Measurements from ENCODE around the gene PADI1.

Gene PADI1

GRCh38 chr1:17183388-17184160 is 21.4 kb upstream of the PADI1 start:
- no peak for DNase-seq

DNA sequence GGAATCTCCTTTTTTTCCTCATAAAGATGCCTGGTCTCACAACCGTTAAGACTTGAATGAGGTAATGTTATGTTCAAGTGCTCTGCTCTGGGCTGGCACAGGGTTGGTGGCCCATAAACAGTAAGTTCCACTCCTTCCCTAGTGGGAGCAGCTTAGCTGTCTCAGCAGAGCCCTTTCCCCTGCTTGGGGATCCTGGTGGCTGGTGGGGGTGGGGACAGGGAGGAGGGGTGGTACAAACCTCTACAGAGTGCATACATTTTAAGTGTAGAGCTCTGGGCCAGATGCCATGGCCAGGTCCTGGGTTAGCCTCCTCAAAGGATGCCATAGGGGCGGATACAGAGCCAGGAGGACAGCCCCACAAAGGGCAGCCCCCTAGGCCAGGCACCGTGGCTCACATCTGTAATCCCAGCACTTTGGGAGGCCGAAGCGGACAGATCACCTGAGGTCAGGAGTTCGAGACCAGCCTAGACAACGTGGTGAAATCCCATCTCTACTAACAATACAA is 20.7 kb upstream of the PADI1 start:
- no peak for DNase-seq

DNA sequence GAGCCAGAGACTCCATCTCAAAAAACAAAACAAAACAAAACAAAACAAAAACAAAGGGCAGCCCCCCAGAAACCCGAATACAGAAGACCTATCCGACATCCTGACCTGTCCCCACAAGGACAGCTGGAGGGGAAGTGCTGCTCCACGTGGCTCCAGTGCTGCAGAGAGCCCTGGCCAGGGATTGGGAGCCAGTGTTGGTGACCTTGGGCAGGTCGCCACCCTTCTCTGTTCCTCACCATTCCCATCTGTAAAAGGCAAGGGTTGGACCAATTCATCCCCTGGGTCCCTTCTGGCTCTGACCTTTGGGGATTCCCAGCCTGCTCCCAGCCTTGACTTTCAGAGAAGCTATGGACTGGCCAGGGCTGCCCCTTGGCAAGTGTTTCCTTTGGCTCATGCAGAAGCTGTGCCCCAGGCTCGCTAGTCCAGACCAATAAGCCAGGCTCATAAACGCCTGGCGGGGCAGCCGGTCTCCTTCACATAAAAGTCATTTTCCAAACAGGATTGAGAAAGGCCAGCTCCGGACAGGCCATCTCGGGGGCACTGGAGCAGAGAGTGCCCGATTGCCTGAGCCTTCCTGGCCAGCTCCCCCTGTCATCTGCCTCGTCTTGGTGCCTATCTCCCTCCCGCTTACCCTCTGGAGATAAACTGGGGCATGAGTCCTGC is 20.0 kb upstream of the PADI1 start:
- no peak for DNase-seq

GRCh38 chr1:17185485-17185860 is 19.5 kb upstream of the PADI1 start:
- no peak for DNase-seq

- no peak for DNase-seq
Measured at GRCh38 chr1:17186216-17186909, 18.6 kb upstream of the PADI1 start.

GRCh38 chr1:17187051-17187450 is 17.9 kb upstream of the PADI1 start:
- DNase-seq, result no peak

GRCh38 chr1:17188217-17188616 is 16.7 kb upstream of the PADI1 start:
- no peak for DNase-seq

GRCh38 chr1:17188889-17189631 is 15.9 kb upstream of the PADI1 start:
- DNase-seq, result no peak

DNA sequence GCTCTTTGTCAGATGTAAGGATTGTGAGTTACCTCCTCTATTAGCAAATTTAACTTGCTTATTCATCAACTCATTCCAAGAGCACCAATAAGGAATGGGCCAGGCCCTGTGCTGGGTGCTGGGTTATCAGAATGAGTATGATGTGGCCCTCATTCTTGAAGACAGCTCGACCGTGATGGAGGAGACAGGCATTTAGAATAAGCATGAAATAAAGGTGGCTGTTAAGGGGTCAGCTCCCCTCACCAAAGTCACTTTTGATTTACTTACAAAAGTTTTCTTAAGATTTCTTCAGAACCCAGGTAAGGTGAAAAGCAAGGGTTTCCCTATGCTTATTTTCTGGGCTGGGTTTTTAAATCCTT is 15.3 kb upstream of the PADI1 start:
- no peak for DNase-seq

- no peak for DNase-seq
Measured at GRCh38 chr1:17190010-17190995, 14.6 kb upstream of the PADI1 start.

DNA sequence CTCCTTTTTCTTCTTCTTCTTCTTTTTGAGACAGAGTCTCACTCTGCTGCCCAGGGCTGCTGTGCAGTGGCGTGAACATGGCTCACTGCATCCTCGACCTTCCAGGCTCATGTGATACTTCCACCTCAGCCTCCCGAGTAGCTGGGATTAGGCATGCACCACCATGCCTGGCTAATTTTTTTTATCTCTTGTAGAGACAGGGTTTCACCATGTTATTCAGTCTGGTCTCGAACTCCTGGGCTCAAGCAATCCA is 13.0 kb upstream of the PADI1 start:
- no peak for DNase-seq

GRCh38 chr1:17192394-17193221 is 12.3 kb upstream of the PADI1 start:
- DNase-seq, result no peak

DNA sequence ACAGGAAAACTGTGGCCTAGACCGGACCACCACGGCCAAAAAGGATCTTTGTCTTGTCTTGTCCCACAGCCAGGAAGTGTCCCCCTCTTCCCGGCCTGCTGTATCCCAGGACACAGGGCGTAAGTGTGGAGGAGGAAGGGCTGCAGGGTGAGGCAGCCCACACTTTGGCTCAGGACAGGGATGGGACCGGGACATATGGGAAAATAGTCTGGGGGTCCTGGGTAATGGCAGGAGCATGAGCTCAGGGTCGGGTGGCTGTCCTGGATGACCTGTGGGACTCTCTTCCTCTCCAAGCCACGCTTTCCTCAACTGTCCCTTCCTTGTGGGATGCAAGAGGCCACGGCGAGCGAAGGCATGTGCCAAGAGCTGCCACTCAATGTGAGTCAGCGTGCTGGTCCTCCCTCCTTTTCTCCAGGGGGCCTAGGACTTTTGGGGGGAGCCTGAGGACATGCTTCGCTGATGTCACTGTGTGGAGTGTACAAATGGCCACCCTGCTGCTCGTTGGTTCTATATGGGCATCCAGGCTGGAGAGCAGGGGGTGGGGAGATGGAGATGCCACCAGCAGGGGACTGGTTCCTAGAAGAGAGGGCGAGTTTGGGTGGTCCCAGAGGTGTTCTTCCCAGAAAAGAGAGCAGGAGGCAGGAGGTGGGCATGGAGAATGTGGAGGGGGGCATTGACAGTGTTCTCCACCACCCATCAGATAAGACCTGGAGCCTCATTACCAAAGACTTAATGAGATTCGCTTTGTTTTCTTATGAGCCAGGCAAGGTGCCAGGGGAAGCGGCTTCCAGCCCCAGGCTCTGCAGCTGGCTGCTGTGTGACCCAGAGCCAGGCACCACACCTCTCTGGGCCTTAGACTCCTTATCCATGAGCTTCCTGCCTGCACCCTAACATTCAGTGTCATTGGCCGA is 11.5 kb upstream of the PADI1 start:
- no peak for DNase-seq

GRCh38 chr1:17194133-17194475 is 10.8 kb upstream of the PADI1 start:
- no peak for DNase-seq

DNA sequence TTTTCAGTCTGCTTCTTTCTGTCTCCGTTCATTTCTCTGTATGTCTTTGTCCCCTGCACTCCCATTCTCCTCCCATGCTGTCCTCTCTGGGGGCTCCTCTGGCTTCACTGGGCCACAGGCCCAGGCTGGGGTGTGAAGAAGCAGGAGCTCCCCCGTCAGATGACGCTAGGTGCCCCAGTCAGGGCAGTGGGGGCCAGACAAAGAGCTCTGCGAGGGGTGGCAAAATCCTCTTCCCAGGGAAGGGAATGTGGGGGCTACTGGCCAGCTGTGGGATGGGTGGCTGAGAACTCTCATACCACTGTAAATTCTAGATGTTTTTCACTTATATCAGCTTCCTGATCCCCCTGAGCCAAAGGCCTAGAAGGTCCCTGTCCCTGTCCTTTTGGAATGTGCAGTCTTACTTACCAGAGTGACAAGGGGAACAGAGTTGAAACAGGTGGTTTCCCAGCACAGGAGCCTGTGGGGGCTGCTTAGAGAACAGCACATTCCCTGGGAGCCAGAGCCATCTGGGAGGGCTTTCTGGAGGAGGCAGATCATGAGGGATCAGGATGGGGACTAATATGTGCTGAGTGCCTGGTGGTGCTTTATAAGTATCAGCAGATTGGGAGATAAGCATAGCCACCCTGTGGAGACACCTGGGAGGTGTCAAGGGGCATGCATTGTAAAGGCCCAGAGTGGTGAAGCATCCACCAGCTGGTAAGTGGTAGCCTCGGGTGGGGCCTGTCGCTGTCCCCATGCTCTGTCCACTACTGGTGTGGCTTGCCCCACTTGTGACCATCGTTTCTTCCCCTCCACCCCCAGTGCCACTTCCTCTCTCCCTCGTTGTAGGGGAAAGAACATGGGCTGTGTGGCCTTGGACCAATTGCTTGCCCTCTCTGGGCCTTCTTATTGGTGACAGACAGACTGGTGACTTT is 10.1 kb upstream of the PADI1 start:
- DNase-seq, result no peak

- DNase-seq, result no peak
Measured at GRCh38 chr1:17195731-17196130, 9.2 kb upstream of the PADI1 start.

DNA sequence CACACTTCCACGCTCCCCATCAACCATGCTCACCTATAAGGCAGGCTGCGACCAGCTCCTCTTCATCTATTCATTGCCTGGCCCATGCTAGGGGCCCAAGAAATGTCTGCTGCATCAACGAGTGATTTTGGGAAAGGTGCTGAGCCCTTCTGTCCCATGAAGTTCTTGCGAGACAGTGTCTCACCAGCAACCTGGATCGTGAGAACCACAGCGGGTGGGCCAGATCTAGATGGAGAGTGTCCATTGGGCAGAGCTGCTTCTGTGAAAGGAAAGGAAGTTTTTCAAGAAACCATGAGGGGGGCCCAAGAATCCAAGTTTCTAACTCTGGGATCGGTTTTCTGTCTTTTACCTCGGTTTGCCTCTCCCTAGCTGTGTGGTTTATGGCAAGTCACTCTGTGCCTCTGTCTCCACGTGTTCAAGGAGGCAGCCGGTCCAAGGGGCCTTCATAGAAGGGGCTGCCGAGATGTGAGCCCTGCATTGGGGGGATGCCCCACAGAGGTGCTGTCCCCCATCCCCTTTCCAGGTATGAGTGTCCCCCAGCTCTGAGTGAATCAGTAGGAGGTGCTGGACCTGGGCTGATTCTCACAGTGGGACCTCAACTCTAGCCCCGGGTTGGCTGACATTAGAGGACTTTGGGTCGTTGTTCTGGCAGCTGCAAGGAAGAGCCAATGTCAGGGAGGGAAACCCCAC is 8.3 kb upstream of the PADI1 start:
- DNase-seq, result no peak

DNA sequence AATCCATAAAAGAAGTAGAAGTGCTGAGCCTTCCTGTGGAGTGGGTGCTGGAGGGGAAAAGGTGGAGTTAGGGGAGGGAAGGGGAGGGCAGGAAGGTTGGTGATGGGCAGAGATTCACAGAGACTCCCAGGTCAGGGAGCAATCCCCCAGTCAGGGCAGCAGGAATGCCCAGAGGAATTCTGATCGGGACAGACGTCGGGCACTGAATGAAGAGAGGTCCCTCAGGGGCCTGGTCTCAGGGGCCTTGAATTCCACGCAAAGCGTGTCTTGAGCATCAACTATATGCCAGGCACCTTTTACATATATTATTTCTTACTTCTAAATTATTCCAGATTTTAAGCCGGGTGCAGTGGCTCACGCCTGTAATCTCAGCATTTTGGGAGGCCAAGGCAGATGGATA is 7.2 kb upstream of the PADI1 start:
- DNase-seq, result no peak

All from NCI-H2029 treated with DMSO at 0.1 percent for 48 hours (cell line).